Measurements from ENCODE around the gene EID2B.

Gene EID2B

GRCh38 chr19:39532233-39533002, at the start of gene EID2B:
Gene EID2B, minus strand, starts transcription at chr19:39532852. Its CDS starts 50 bp downstream, at chr19:39532802.
- Histone ChIP-seq H3K27me3 (replicated peaks; ENCODE audit: control insufficient read depth, insufficient read depth, low read length) (no peaks in the 10 kb centered on the region), H3K36me3 (ENCODE audit: control insufficient read depth, insufficient read depth, low read length) (no peaks in the 10 kb centered on the region), H3K4me3 (replicated peaks; ENCODE audit: low read depth, low read length) (peak within 1 kb of the TSS; percentile 85)
- peak; percentile 88 for DNase-seq (ENCODE audit: extremely low read depth, insufficient read length)
- TF ChIP-seq CTCF (IDR thresholded peaks at IDR 0.05; ENCODE audit: insufficient read depth, low read length, poor library complexity, severe bottlenecking), result peak; percentile 99

- DNase-seq (ENCODE audit: extremely low read depth, insufficient read length), result no peak
- Histone ChIP-seq H3K27me3 (replicated peaks; ENCODE audit: control insufficient read depth, insufficient read depth, low read length) (no peaks in the 10 kb centered on the region), H3K4me3 (replicated peaks; ENCODE audit: low read depth, low read length) (no peak overlapping the region), H3K36me3 (ENCODE audit: control insufficient read depth, insufficient read depth, low read length) (no peaks in the 10 kb centered on the region)
- TF ChIP-seq CTCF (IDR thresholded peaks at IDR 0.05; ENCODE audit: insufficient read depth, low read length, poor library complexity, severe bottlenecking), result no peak
Measured at GRCh38 chr19:39582442-39582841, 49.8 kb upstream of the EID2B start.

GRCh38 chr19:39568604-39569003, 36.0 kb upstream of the EID2B start:
- Histone ChIP-seq H3K4me3 (replicated peaks; ENCODE audit: low read depth, low read length) (no peak overlapping the region), H3K36me3 (ENCODE audit: control insufficient read depth, insufficient read depth, low read length) (no peaks in the 10 kb centered on the region), H3K27me3 (replicated peaks; ENCODE audit: control insufficient read depth, insufficient read depth, low read length) (no peaks in the 10 kb centered on the region)
- DNase-seq (ENCODE audit: extremely low read depth, insufficient read length), result no peak
- TF ChIP-seq CTCF (IDR thresholded peaks at IDR 0.05; ENCODE audit: insufficient read depth, low read length, poor library complexity, severe bottlenecking), result no peak

GRCh38 chr19:39566064-39566463, 33.4 kb upstream of the EID2B start:
- DNase-seq (ENCODE audit: extremely low read depth, insufficient read length), result no peak
- H3K4me3 ChIP-seq (replicated peaks; ENCODE audit: low read depth, low read length), result no peak overlapping the region
- H3K27me3 ChIP-seq (replicated peaks; ENCODE audit: control insufficient read depth, insufficient read depth, low read length), result no peaks in the 10 kb centered on the region
- TF ChIP-seq CTCF (IDR thresholded peaks at IDR 0.05; ENCODE audit: insufficient read depth, low read length, poor library complexity, severe bottlenecking), result no peak
- no peaks in the 10 kb centered on the region for H3K36me3 ChIP-seq (ENCODE audit: control insufficient read depth, insufficient read depth, low read length)

- Histone ChIP-seq H3K36me3 (ENCODE audit: control insufficient read depth, insufficient read depth, low read length) (no peaks in the 10 kb centered on the region), H3K4me3 (replicated peaks; ENCODE audit: low read depth, low read length) (no peak overlapping the region), H3K27me3 (replicated peaks; ENCODE audit: control insufficient read depth, insufficient read depth, low read length) (no peaks in the 10 kb centered on the region)
- no peak for DNase-seq (ENCODE audit: extremely low read depth, insufficient read length)
- no peak for TF ChIP-seq CTCF (IDR thresholded peaks at IDR 0.05; ENCODE audit: insufficient read depth, low read length, poor library complexity, severe bottlenecking)
Measured at GRCh38 chr19:39563408-39563807, 30.8 kb upstream of the EID2B start.
